ENCODE results near the gene NKAIN2. TPM values are rescaled to one million over a fixed set of nuclear protein-coding genes. Genes with fewer than 3 reads are reported as not detected.
A peak's percentile ranks its signal among the peaks of the same experiment; 100 is the strongest.
"Not testable (repeated sequence)": the region's sequence is repeated elsewhere in the genome, so short reads cannot be mapped to it uniquely, and the experiment has no call there.

The NKAIN2 gene
- total RNA-seq, 1 donor from 2014 or later = 0.20 TPM

DNA sequence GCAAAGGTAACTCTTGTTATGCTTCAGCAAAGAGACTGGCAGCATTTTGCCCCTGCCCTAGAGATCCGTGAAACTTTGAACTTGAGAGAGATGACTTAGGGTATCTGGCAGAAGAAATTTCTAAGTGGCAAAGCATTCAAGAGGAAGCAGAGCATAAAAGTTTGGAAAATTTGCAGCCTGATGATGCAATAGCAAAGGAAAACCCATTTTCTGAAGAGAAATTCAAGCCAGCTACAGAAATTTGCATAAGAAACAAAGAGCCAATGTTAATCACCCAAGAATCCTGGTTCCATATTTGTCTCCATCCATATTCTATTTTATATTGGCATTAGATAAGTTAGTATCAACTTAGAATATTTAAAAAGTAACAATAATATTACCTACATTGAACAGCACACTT, 934.1 kb downstream of the NKAIN2 start:
- DNase-seq; ATAC-seq; intact Hi-C loops (cut with micrococcal nuclease): not testable (repeated sequence)

DNA sequence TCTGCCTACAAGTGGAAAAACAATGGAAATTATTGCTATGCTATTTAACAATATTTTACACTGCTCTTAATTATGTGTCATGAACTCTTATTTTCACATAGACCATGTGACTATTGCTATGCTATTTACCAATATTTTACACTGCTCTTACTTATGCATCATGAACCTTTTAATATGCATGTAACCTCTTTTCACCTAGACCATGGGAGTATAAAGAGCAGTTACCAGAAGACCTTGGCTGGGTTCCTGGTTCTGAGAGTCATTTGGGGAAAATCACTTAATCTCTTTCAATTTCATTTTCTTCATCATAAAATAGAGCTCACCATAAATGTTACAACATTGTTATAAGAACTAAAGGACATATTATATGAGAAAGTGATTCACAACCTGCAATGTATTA, 934.8 kb downstream of the NKAIN2 start:
- DNase-seq = no peak
- no peak for ATAC-seq
- intact Hi-C loops (cut with micrococcal nuclease) = no loop called here

GRCh38 chr6:124741341-124741740, 937.7 kb downstream of the NKAIN2 start:
- intact Hi-C loops (cut with micrococcal nuclease) = no loop called here
- no peak for ATAC-seq
- no peak for DNase-seq

GRCh38 chr6:124742971-124743370, 939.3 kb downstream of the NKAIN2 start:
- intact Hi-C loops (cut with micrococcal nuclease) = no loop called here
- no peak for DNase-seq
- ATAC-seq = no peak

GRCh38 chr6:124743420-124743819, 939.8 kb downstream of the NKAIN2 start:
- DNase-seq (no peak), ATAC-seq (no peak)
- intact Hi-C loops (cut with micrococcal nuclease) = no loop called here

- ATAC-seq (peak; percentile 78), DNase-seq (no peak)
- intact Hi-C loops (cut with micrococcal nuclease) = no loop called here
Measured at GRCh38 chr6:124747349-124747748, 943.7 kb downstream of the NKAIN2 start.

GRCh38 chr6:124748778-124749177, 945.1 kb downstream of the NKAIN2 start:
- intact Hi-C loops (cut with micrococcal nuclease) = no loop called here
- no peak for ATAC-seq
- DNase-seq = no peak

GRCh38 chr6:124753001-124753400, 949.3 kb downstream of the NKAIN2 start:
- DNase-seq = no peak
- intact Hi-C loops (cut with micrococcal nuclease) = no loop called here
- ATAC-seq = no peak

DNA sequence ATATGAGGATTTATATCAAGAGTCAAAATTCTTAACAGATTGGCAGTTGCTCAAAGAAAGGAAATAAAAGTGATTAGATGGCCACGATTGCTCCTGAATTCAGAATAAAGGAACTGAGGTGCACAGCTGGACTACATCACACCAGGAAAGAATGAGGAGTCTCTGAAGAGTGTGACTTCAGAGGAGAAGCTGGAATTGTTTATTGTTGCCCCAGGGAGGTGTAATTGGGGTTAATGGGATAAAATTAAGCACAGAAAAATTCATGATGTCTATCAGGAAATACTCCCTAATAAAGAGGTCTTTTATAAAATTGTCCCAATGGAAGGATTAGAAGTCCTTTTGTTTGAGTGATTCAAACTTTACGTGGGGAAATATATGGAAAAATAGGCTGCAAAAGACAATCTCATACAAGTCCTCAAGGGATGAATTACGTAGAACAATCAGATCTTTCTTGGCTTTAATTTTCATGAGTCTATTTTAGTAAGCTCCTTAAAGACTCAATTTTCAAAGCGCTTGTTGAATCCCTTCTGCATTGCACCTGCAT, 950.0 kb downstream of the NKAIN2 start:
- ATAC-seq (no peak), DNase-seq (no peak)
- intact Hi-C loops (cut with micrococcal nuclease) = no loop called here

GRCh38 chr6:124755321-124755720, 951.7 kb downstream of the NKAIN2 start:
- intact Hi-C loops (cut with micrococcal nuclease) = no loop called here
- DNase-seq (no peak), ATAC-seq (no peak)

- ATAC-seq (no peak), DNase-seq (no peak)
- intact Hi-C loops (cut with micrococcal nuclease) = no loop called here
Measured at GRCh38 chr6:124757560-124757959, 953.9 kb downstream of the NKAIN2 start.

GRCh38 chr6:124758663-124759062, 955.0 kb downstream of the NKAIN2 start:
- intact Hi-C loops (cut with micrococcal nuclease) = no loop called here
- DNase-seq = no peak
- ATAC-seq = no peak

DNA sequence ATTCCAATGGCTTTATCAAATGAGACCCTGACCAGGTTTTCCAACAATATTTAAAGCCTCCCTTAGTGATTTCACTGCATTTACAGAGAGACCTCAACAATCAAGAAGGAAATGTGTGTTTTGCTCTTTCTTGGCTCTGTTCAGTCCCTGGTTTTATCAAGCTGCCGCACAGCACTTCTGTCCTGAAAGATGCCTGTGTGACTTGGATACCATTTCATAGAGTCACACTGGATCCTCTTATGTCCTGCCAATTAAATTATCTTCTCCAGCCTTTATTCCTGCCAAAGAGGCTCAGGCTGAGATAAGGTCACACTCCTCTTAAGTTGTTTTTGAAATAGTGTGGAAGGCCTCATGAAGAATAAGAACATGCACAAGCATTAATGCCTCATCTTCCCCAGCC, 961.6 kb downstream of the NKAIN2 start:
- ATAC-seq (peak; percentile 96), DNase-seq (no peak)
- intact Hi-C loops (cut with micrococcal nuclease) = no loop called here

GRCh38 chr6:124768224-124768623, 964.6 kb downstream of the NKAIN2 start:
- intact Hi-C loops (cut with micrococcal nuclease) = no loop called here
- ATAC-seq (no peak), DNase-seq (no peak)

DNA sequence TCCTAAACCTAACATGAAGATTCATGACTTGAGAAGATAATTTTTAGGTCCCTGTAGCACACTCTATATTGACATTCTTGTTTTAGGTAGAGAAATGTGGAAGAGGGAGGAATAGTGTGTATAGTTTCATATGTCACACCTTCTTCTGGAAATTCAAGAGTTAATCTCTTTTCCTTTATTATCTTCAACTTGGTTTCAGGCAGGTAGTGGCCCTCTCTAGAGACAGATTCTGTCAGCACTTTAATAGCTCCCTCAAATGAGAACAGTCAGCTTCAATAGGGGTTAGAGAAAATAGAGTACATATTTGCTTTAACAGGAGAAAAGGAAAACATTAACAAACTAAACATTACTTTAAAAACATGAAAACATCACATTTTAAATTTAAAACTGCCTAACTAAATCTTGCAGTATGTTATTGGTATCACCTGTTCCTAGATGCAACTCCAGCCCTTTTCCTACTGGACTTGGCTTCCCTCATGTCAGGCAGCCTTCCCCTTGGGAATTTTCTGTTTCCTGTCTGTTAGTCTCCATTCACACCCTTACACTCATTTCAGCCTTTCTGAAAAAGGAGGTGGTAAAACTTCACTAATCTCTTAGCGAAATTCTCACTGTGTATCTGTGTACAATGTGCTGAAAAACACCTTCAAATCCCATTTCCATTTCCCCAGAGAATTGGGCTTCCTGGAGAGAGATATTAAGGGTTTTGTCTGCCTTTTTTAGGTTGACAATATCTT, 966.3 kb downstream of the NKAIN2 start:
- intact Hi-C loops (cut with micrococcal nuclease) = no loop called here
- no peak for DNase-seq
- ATAC-seq = no peak

DNA sequence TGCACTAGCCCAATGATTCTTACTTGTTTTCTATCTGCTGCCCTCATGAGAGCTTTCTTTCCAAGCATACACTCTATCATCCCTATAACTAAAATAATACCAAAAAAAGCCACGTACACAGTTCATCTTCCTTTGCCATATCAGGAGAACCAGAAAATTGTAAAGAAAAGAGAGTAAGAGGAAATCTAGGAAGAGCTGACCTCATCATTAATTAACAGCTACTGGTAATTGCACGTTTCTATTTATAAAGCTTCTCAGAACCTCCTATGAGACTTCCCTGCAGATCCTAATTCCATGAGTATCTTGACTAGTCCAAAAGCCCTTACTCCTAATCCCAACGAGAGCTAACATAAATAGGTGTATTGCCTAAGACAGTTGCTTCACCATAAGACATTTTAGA, 967.1 kb downstream of the NKAIN2 start:
- intact Hi-C loops (cut with micrococcal nuclease) = no loop called here
- no peak for DNase-seq
- ATAC-seq = no peak

GRCh38 chr6:124772733-124773319, 969.2 kb downstream of the NKAIN2 start:
- ATAC-seq = no peak
- intact Hi-C loops (cut with micrococcal nuclease) = no loop called here
- no peak for DNase-seq

- DNase-seq = no peak
- no peak for ATAC-seq
- intact Hi-C loops (cut with micrococcal nuclease) = no loop called here
Measured at GRCh38 chr6:124775121-124775520, 971.5 kb downstream of the NKAIN2 start.

- no peak for DNase-seq
- intact Hi-C loops (cut with micrococcal nuclease) = no loop called here
- ATAC-seq = no peak
Measured at GRCh38 chr6:124777863-124778262, 974.2 kb downstream of the NKAIN2 start.

DNA sequence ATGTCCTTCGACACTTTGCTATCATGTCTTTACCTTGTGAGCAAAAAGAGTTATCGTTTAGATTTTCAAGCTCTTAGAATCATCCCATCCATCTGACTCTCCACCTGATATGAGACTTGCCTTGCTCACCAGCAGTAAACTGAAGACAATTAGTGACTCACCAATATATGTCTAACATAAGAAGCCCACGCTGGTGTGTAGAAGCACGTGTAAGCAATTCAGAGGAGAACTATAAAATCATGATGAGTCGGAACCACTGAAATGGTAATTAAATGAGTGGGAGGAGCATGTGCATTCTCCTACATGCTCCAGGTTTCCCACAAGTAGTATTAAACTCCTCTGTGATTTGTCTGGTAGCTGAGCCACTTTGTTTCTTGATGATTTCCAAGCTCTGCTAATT, 977.0 kb downstream of the NKAIN2 start:
- DNase-seq = no peak
- intact Hi-C loops (cut with micrococcal nuclease) = no loop called here
- no peak for ATAC-seq

DNA sequence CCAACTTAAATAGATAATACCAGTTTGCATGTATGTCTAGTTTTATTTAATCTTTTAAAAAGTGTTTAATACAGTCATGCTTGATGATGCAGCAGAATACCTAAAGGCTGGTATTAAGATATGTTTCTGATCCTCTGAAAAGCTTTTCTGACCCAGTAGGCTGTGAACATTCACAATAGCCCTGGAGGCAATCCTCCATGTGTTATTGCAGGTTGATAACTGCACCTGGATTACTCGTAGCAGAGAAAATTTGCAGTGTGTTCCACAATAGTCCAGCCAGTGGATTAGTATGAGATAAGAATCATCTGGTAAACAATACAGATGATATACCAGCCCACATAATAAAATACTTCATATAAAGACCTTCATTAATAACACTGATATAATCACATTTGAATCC, 979.7 kb downstream of the NKAIN2 start:
- intact Hi-C loops (cut with micrococcal nuclease) = no loop called here
- ATAC-seq (no peak), DNase-seq (no peak)

Data from left ventricle myocardium superior (tissue), 1 donor.